ENCODE data around the gene ZSCAN16. TPM values are rescaled to one million over a fixed set of nuclear protein-coding genes. Genes with fewer than 3 reads are reported as not detected.

Gene ZSCAN16
- total and polyA plus RNA-seq, 10 of the 15 experiments (the other 5 are each of a cell fraction or from before 2014, with no cell fraction given) = 4.6 to 13.8 (median 10.3) TPM

DNA sequence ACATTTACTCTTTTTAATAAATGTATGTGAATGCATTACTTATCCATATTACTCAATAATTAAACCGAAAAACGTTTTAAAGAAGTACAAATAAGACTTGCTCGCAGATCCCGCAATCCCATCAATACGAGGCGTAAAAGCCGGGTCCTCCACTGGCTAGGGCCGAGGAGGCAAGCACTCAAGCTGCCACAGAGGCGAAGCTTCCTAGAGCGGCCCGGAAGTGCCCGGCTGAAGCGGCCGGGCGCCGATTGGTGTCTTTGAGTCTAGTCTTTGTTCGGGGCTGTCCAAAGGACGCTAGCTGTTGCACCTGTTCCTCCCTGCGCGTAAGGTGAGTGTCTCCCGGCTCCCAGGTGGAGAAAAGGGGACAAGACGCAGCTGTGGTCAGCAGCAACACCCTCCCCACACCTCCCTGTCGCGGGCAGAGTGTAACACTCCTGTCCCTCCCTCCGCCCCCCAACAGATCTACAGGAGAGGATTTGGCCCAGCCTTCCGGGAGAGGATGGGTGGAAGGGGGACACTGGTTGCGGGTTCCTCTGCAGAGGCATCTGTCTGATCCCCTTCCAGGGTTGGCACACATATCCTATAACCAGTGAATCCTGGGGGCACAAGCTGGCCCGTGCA, at the start of gene ZSCAN16 (continued):
- TF ChIP-seq, protein P1, sequence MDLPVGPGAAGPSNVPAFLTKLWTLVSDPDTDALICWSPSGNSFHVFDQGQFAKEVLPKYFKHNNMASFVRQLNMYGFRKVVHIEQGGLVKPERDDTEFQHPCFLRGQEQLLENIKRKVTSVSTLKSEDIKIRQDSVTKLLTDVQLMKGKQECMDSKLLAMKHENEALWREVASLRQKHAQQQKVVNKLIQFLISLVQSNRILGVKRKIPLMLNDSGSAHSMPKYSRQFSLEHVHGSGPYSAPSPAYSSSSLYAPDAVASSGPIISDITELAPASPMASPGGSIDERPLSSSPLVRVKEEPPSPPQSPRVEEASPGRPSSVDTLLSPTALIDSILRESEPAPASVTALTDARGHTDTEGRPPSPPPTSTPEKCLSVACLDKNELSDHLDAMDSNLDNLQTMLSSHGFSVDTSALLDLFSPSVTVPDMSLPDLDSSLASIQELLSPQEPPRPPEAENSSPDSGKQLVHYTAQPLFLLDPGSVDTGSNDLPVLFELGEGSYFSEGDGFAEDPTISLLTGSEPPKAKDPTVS (IDR thresholded peaks at IDR 0.05; ENCODE audit: low read depth, low read length) = no peak
- no peak for TF ChIP-seq NR2F1 (conservative IDR thresholded peaks at IDR 0.05)
- TF ChIP-seq, protein P2, sequence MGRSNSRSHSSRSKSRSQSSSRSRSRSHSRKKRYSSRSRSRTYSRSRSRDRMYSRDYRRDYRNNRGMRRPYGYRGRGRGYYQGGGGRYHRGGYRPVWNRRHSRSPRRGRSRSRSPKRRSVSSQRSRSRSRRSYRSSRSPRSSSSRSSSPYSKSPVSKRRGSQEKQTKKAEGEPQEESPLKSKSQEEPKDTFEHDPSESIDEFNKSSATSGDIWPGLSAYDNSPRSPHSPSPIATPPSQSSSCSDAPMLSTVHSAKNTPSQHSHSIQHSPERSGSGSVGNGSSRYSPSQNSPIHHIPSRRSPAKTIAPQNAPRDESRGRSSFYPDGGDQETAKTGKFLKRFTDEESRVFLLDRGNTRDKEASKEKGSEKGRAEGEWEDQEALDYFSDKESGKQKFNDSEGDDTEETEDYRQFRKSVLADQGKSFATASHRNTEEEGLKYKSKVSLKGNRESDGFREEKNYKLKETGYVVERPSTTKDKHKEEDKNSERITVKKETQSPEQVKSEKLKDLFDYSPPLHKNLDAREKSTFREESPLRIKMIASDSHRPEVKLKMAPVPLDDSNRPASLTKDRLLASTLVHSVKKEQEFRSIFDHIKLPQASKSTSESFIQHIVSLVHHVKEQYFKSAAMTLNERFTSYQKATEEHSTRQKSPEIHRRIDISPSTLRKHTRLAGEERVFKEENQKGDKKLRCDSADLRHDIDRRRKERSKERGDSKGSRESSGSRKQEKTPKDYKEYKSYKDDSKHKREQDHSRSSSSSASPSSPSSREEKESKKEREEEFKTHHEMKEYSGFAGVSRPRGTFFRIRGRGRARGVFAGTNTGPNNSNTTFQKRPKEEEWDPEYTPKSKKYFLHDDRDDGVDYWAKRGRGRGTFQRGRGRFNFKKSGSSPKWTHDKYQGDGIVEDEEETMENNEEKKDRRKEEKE (IDR thresholded peaks at IDR 0.05) = no peak
- no peak for TF ChIP-seq POU2F2 (IDR thresholded peaks at IDR 0.05; ENCODE audit: borderline replicate concordance, low read depth, low read length)
- TF ChIP-seq, protein P3, sequence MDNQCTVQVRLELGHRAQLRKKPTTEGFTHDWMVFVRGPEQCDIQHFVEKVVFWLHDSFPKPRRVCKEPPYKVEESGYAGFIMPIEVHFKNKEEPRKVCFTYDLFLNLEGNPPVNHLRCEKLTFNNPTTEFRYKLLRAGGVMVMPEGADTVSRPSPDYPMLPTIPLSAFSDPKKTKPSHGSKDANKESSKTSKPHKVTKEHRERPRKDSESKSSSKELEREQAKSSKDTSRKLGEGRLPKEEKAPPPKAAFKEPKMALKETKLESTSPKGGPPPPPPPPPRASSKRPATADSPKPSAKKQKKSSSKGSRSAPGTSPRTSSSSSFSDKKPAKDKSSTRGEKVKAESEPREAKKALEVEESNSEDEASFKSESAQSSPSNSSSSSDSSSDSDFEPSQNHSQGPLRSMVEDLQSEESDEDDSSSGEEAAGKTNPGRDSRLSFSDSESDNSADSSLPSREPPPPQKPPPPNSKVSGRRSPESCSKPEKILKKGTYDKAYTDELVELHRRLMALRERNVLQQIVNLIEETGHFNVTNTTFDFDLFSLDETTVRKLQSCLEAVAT (IDR thresholded peaks at IDR 0.05) = 0 out of 2 replicates have a peak, but pooled peaks have one; percentile 23
- peak; percentile 6; the same call in 1 of the 2 replicates for TF ChIP-seq SMC3 (IDR thresholded peaks at IDR 0.05; ENCODE audit: borderline replicate concordance, low read length)
- TF ChIP-seq MTA3 (IDR thresholded peaks at IDR 0.05; ENCODE audit: borderline replicate concordance, low read length) = no peak
- peak; percentile 67 for TF ChIP-seq POLR2AphosphoS2 (IDR thresholded peaks at IDR 0.05; ENCODE audit: low read depth, low read length)
- peak; percentile 62; the same call in 1 of the 2 replicates for TF ChIP-seq FOXK2 (IDR thresholded peaks at IDR 0.05)
- TF ChIP-seq, protein P4, sequence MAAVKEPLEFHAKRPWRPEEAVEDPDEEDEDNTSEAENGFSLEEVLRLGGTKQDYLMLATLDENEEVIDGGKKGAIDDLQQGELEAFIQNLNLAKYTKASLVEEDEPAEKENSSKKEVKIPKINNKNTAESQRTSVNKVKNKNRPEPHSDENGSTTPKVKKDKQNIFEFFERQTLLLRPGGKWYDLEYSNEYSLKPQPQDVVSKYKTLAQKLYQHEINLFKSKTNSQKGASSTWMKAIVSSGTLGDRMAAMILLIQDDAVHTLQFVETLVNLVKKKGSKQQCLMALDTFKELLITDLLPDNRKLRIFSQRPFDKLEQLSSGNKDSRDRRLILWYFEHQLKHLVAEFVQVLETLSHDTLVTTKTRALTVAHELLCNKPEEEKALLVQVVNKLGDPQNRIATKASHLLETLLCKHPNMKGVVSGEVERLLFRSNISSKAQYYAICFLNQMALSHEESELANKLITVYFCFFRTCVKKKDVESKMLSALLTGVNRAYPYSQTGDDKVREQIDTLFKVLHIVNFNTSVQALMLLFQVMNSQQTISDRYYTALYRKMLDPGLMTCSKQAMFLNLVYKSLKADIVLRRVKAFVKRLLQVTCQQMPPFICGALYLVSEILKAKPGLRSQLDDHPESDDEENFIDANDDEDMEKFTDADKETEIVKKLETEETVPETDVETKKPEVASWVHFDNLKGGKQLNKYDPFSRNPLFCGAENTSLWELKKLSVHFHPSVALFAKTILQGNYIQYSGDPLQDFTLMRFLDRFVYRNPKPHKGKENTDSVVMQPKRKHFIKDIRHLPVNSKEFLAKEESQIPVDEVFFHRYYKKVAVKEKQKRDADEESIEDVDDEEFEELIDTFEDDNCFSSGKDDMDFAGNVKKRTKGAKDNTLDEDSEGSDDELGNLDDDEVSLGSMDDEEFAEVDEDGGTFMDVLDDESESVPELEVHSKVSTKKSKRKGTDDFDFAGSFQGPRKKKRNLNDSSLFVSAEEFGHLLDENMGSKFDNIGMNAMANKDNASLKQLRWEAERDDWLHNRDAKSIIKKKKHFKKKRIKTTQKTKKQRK (IDR thresholded peaks at IDR 0.05; ENCODE audit: low read depth, low read length) = no peak
- TF ChIP-seq NFYA (IDR thresholded peaks at IDR 0.05; ENCODE audit: borderline replicate concordance, low read depth, low read length) = no peak
- TF ChIP-seq PML (IDR thresholded peaks at IDR 0.05; ENCODE audit: low read length) = peak; percentile 61
- TF ChIP-seq GABPA (IDR thresholded peaks at IDR 0.05; ENCODE audit: low read depth) = peak; percentile 89
- TF ChIP-seq, protein P5, sequence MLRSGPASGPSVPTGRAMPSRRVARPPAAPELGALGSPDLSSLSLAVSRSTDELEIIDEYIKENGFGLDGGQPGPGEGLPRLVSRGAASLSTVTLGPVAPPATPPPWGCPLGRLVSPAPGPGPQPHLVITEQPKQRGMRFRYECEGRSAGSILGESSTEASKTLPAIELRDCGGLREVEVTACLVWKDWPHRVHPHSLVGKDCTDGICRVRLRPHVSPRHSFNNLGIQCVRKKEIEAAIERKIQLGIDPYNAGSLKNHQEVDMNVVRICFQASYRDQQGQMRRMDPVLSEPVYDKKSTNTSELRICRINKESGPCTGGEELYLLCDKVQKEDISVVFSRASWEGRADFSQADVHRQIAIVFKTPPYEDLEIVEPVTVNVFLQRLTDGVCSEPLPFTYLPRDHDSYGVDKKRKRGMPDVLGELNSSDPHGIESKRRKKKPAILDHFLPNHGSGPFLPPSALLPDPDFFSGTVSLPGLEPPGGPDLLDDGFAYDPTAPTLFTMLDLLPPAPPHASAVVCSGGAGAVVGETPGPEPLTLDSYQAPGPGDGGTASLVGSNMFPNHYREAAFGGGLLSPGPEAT (IDR thresholded peaks at IDR 0.05; ENCODE audit: low read depth) = peak; percentile 71
- TF ChIP-seq, protein P6, sequence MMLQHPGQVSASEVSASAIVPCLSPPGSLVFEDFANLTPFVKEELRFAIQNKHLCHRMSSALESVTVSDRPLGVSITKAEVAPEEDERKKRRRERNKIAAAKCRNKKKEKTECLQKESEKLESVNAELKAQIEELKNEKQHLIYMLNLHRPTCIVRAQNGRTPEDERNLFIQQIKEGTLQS (IDR thresholded peaks at IDR 0.05; ENCODE audit: borderline replicate concordance, extremely low read depth, low read depth, low read length) = no peak
- no peak for TF ChIP-seq CHD1 (IDR thresholded peaks at IDR 0.05; ENCODE audit: low read depth, low read length)
- TF ChIP-seq GATAD2B (conservative IDR thresholded peaks at IDR 0.05; ENCODE audit: low read depth) = 0 out of 2 replicates have a peak, but pooled peaks have one; percentile 39

Data from GM12878 (cell line).